T1000 (cell line): Measurements from ENCODE around the gene INVS.
"Not testable (repeated sequence)": the region's sequence is repeated elsewhere in the genome, so short reads cannot be mapped to it uniquely, and the experiment has no call there.

ENCODE experiments used
- DNase-seq: peaks from one replicate; lab custom pipeline; 2025; ENCODE audit warnings: mixed read lengths; lab: John Stamatoyannopoulos, UW

The INVS gene

GRCh38 chr9:100196828-100197227 lies 97.8 kb downstream of the INVS start:
- DNase-seq, result no peak

GRCh38 chr9:100197553-100197952 lies 98.5 kb downstream of the INVS start:
- DNase-seq, result no peak

- no peak for DNase-seq
Measured at GRCh38 chr9:100202806-100203205, 103.8 kb downstream of the INVS start.

GRCh38 chr9:100204796-100205195 lies 105.8 kb downstream of the INVS start:
- DNase-seq, result no peak

GRCh38 chr9:100206899-100207298 lies 107.9 kb downstream of the INVS start:
- no peak for DNase-seq

- DNase-seq, result no peak
Measured at GRCh38 chr9:100208673-100209072, 109.6 kb downstream of the INVS start.

- no peak for DNase-seq
Measured at GRCh38 chr9:100211476-100211875, 112.4 kb downstream of the INVS start.

- DNase-seq, result no peak
Measured at GRCh38 chr9:100213730-100214477, 114.9 kb downstream of the INVS start.

GRCh38 chr9:100216178-100216787 lies 117.2 kb downstream of the INVS start:
- DNase-seq, result no peak

GRCh38 chr9:100217536-100217935 lies 118.5 kb downstream of the INVS start:
- no peak for DNase-seq

GRCh38 chr9:100219347-100219746 lies 120.3 kb downstream of the INVS start:
- DNase-seq, result no peak

- no peak for DNase-seq
Measured at GRCh38 chr9:100220936-100221335, 121.9 kb downstream of the INVS start.

GRCh38 chr9:100221538-100221937 lies 122.5 kb downstream of the INVS start:
- no peak for DNase-seq

GRCh38 chr9:100222674-100223073 lies 123.6 kb downstream of the INVS start:
- DNase-seq, result no peak

GRCh38 chr9:100227636-100228035 lies 128.6 kb downstream of the INVS start:
- DNase-seq, result no peak

- DNase-seq, result no peak
Measured at GRCh38 chr9:100228352-100228869, 129.4 kb downstream of the INVS start.

GRCh38 chr9:100229136-100229535 lies 130.1 kb downstream of the INVS start:
- DNase-seq, result no peak

GRCh38 chr9:100229561-100229960 lies 130.5 kb downstream of the INVS start:
- DNase-seq, result no peak

GRCh38 chr9:100236986-100237385 lies 137.9 kb downstream of the INVS start:
- not testable (repeated sequence) for DNase-seq

- no peak for DNase-seq
Measured at GRCh38 chr9:100240512-100240911, 141.5 kb downstream of the INVS start.

GRCh38 chr9:100267211-100267610 lies 168.2 kb downstream of the INVS start:
- DNase-seq, result no peak

- DNase-seq, result no peak
Measured at GRCh38 chr9:100268271-100268670, 169.2 kb downstream of the INVS start.

GRCh38 chr9:100269656-100270055 lies 170.6 kb downstream of the INVS start:
- no peak for DNase-seq
